PC-3 (cell line): ENCODE measurements around the gene PRSS50. TPM values are rescaled to one million over a fixed set of nuclear protein-coding genes. Genes with fewer than 3 reads are reported as not detected.

Experiments
- ATAC-seq: fragments of 200-7000 bp; cut with Tn5 transposase; 2 replicates; pipeline ENCODE4 v1.9.1; 2020; ENCODE audit warnings: mild to moderate bottlenecking, moderate library complexity
- BruUV-seq: library from RNA; stranded (reverse); fragments of 400-500 nt; replicated peaks from 2 replicates; lab custom pipeline; 2021; lab: Mats Ljungman, UMichigan
- CTCF ChIA-PET: fragments of 300-600 bp; sonication (Branson Sonifier 250); formaldehyde crosslinking; loops from one replicate; lab custom pipeline; 2022; ENCODE audit warnings: antibody characterized with exemption; lab: Charles Lee
- POLR2A ChIA-PET: fragments of 300-600 bp; sonication (Branson Sonifier 250); formaldehyde crosslinking; loops from one replicate; lab custom pipeline; 2022; ENCODE audit warnings: antibody characterized with exemption; ENCODE audit not compliant: unreplicated experiment; lab: Charles Lee
- DNase-seq: peaks from one replicate; pipeline ENCODE4 v3.0.0-alpha.2; 2015
- H2AFZ ChIP-seq: fragments of 300-600 bp; sonication (generic); 2 replicates; pipeline ENCODE4 v1.6.0; 2016; ENCODE audit warnings: antibody characterized with exemption, low read length
- H3F3A ChIP-seq: fragments of 300-600 bp; sonication (generic); one replicate; pipeline ENCODE4 v1.6.0; 2017; ENCODE audit warnings: antibody characterized with exemption, low read length, control low read depth, mild to moderate bottlenecking; ENCODE audit not compliant: unreplicated experiment
- H3K27ac ChIP-seq: fragments of 300-600 bp; sonication (generic); 2 replicates; pipeline ENCODE4 v1.5.1; 2016; ENCODE audit warnings: mild to moderate bottlenecking, low read length
- H3K27me3 ChIP-seq: fragments of 300-600 bp; sonication (generic); 2 replicates; pipeline ENCODE4 v1.6.1; 2016; ENCODE audit warnings: low read length, mixed read lengths
- H3K36me3 ChIP-seq: fragments of 300-600 bp; sonication (generic); 2 replicates; pipeline ENCODE4 v1.6.1; 2016; ENCODE audit warnings: low read depth, mixed run types, low read length, mixed read lengths
- H3K4me1 ChIP-seq: fragments of 300-600 bp; sonication (generic); 2 replicates; pipeline ENCODE4 v1.5.1; 2016; ENCODE audit warnings: low read length; ENCODE audit not compliant: insufficient read depth
- H3K4me2 ChIP-seq: fragments of 300-600 bp; sonication (generic); 2 replicates; pipeline ENCODE4 v1.6.0; 2016; ENCODE audit warnings: low read length
- H3K4me3 ChIP-seq: fragments of 300-600 bp; sonication (generic); 2 replicates; pipeline ENCODE4 v1.5.1; 2016; ENCODE audit warnings: mild to moderate bottlenecking, low read length, mixed read lengths
- H3K79me2 ChIP-seq: fragments of 300-600 bp; sonication (generic); 2 replicates; pipeline ENCODE4 v1.6.1; 2017; ENCODE audit warnings: low read length, mixed read lengths
- H3K9ac ChIP-seq: fragments of 300-600 bp; sonication (generic); 2 replicates; pipeline ENCODE4 v1.6.0; 2016; ENCODE audit warnings: mild to moderate bottlenecking, low read length
- H3K9me2 ChIP-seq: fragments of 300-600 bp; sonication (generic); replicated peaks from 2 replicates; pipeline ENCODE4 v1.6.1; 2016; ENCODE audit warnings: mixed run types, low read length, mixed read lengths
- H3K9me3 ChIP-seq: fragments of 300-600 bp; sonication (generic); 2 replicates; pipeline ENCODE4 v1.6.1; 2016; ENCODE audit warnings: low read length, mixed read lengths
- H4K20me1 ChIP-seq: fragments of 300-600 bp; sonication (generic); 2 replicates; pipeline ENCODE4 v1.6.1; 2016; ENCODE audit warnings: low read length, mixed read lengths
- EZH2 ChIP-seq: fragments of 300-600 bp; sonication (generic); IDR thresholded peaks from one replicate; pipeline ENCODE4 v1.6.1; 2017; ENCODE audit warnings: antibody characterized with exemption, mild to moderate bottlenecking, low read length; ENCODE audit not compliant: unreplicated experiment
- EZH2phosphoT487 ChIP-seq: fragments of 300-600 bp; sonication (generic); IDR thresholded peaks from 2 replicates; pipeline ENCODE4 v1.6.1; 2018; ENCODE audit warnings: mild to moderate bottlenecking, antibody characterized with exemption, low read length, borderline replicate concordance
- intact Hi-C: fragments of 100-400 bp; cut with micrococcal nuclease; formaldehyde crosslinking; loops from 2 replicates; pipeline ENCODE4 v1.9.0; 2023
- total RNA-seq: library from RNA; depleted of rRNA; stranded (reverse); fragments of >200 nt; gene quantifications from 2 replicates; pipeline ENCODE4 v1.2.3, GENCODE V29; 2014
- TF ChIP-seq, protein P1 (sequence below): fragments of 300-600 bp; sonication (generic); conservative IDR thresholded peaks from 2 replicates; pipeline ENCODE4 v1.5.1; 2017; ENCODE audit warnings: antibody characterized with exemption, low read depth, mild to moderate bottlenecking, low read length

PRSS50 gene
- total RNA-seq, 1 experiment from 2014 or later: not detected

DNA sequence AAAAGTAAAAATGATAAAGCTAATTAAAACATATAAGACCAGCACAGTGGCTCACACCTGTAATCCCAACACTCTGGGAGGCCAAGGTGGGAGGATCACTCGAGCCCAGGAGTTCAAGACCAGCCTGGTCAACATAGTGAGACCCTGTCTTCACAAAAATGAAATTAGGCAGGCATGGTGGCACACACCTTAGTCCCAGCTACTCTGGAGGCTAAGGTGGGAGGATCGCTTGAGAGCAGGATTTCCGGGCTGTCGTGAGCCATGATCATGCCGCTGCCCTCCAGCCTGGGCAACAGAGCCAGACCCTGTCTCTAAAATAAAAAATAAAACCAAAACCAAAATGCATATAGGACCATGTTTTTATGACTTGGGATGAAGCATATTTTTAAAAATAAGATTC is 4.8 kb upstream of the PRSS50 start:
- Histone ChIP-seq H2AFZ (no peak overlapping the region), H3K4me2 (no peak overlapping the region), H4K20me1 (no peaks in the 10 kb centered on the region), H3K9ac (no peak overlapping the region), H3K27ac (no peak overlapping the region), H3K27me3 (0 out of 2 replicates have a peak, but pooled peaks cover 1% of the 10 kb centered on the region), H3K79me2 (no peaks in the 10 kb centered on the region), H3K9me3 (no peaks in the 10 kb centered on the region), H3F3A (no peaks in the 10 kb centered on the region), H3K9me2 (no peaks in the 10 kb centered on the region), H3K4me3 (no peak overlapping the region), H3K4me1 (no peaks in the 10 kb centered on the region), H3K36me3 (no peaks in the 10 kb centered on the region)
- DNase-seq (no peak), ATAC-seq (no peak)
- ChIA-PET CTCF (no interaction called here), POLR2A (no interaction called here)
- intact Hi-C loops: no loop called here
- TF ChIP-seq EZH2: no peak
- TF ChIP-seq, protein P1, sequence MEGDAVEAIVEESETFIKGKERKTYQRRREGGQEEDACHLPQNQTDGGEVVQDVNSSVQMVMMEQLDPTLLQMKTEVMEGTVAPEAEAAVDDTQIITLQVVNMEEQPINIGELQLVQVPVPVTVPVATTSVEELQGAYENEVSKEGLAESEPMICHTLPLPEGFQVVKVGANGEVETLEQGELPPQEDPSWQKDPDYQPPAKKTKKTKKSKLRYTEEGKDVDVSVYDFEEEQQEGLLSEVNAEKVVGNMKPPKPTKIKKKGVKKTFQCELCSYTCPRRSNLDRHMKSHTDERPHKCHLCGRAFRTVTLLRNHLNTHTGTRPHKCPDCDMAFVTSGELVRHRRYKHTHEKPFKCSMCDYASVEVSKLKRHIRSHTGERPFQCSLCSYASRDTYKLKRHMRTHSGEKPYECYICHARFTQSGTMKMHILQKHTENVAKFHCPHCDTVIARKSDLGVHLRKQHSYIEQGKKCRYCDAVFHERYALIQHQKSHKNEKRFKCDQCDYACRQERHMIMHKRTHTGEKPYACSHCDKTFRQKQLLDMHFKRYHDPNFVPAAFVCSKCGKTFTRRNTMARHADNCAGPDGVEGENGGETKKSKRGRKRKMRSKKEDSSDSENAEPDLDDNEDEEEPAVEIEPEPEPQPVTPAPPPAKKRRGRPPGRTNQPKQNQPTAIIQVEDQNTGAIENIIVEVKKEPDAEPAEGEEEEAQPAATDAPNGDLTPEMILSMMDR: no peak
- no peak for TF ChIP-seq EZH2phosphoT487
- no TSS peak for BruUV-seq

DNA sequence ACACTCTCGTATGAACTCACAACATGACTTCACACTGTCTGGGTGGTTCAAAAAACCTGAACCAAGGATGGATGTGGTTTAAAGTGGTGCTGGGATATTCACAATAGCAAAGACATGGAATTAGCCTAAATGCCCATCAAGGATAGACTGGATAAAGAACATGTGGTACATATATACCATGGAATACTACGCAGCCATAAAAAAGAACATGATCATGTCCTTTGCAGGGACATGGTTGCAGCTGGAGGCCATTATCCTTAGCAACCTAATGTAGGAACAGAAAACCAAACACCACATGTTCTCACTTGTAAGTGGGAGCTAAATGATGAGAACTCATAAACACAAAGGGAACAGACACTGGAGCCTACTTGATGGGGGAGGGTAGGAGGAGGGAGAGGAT is 3.3 kb upstream of the PRSS50 start:
- CTCF ChIA-PET: no interaction called here
- no peak for ATAC-seq

DNA sequence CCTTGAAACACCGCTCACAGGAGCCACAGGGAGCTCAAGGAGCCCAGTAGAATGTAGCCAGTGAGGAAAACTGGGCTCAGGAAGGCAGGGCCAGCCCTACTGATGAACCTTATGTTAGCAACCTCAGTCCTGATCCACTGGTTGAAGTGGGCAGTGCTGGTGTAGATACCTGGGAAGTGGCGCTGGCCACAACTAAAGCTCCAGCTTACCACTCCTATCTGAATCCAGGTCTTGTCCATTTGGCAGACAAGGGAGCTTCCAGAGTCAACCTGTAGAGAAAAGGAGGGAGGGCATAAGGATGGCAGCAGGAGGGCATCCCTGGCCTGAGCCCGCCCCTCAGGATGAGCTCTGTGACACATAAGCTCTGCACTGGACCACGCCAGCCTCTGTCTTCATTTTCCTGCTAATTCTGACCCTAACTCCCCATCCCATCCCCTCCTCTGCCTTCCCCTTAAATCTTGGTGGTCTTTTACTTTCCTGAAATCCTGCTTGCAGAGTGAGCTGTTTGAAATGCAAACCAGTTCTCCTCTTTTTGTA is 2.1 kb upstream of the PRSS50 start:
- no peak overlapping the region for H3K27ac ChIP-seq
- ChIA-PET CTCF (no interaction called here), POLR2A (no interaction called here)
- no peak overlapping the region for H3K9ac ChIP-seq
- no peak overlapping the region for H3K4me2 ChIP-seq
- H3K36me3 ChIP-seq: no peaks in the 10 kb centered on the region
- TF ChIP-seq EZH2 (no peak), EZH2phosphoT487 (no peak)
- TF ChIP-seq, protein P1: no peak
- H3K79me2 ChIP-seq: no peaks in the 10 kb centered on the region
- no peaks in the 10 kb centered on the region for H3K4me1 ChIP-seq
- no peak for ATAC-seq
- no peak overlapping the region for H2AFZ ChIP-seq
- H3K27me3 ChIP-seq: no peaks in the 10 kb centered on the region
- DNase-seq: no peak
- no peaks in the 10 kb centered on the region for H3K9me3 ChIP-seq
- intact Hi-C loops: no loop called here
- H3K9me2 ChIP-seq: no peaks in the 10 kb centered on the region
- no TSS peak for BruUV-seq
- H3F3A ChIP-seq: no peaks in the 10 kb centered on the region
- H4K20me1 ChIP-seq: no peaks in the 10 kb centered on the region
- no peak overlapping the region for H3K4me3 ChIP-seq

More for the DNA sequence above, 3.3 kb upstream of the PRSS50 start:
- Histone ChIP-seq H3F3A (no peaks in the 10 kb centered on the region), H3K9me2 (no peaks in the 10 kb centered on the region), H3K27ac (no peak overlapping the region), H3K4me2 (no peak overlapping the region), H3K9ac (no peak overlapping the region), H3K9me3 (no peaks in the 10 kb centered on the region), H4K20me1 (no peaks in the 10 kb centered on the region), H3K4me1 (no peaks in the 10 kb centered on the region), H3K27me3 (no peaks in the 10 kb centered on the region), H2AFZ (no peak overlapping the region), H3K4me3 (no peak overlapping the region), H3K36me3 (no peaks in the 10 kb centered on the region), H3K79me2 (no peaks in the 10 kb centered on the region)
- no TSS peak for BruUV-seq
- TF ChIP-seq EZH2phosphoT487 (no peak), EZH2 (no peak)
- TF ChIP-seq, protein P1: no peak
- no peak for DNase-seq
- intact Hi-C loops: no loop called here
- POLR2A ChIA-PET: interaction anchor here (0.5 kb wide), 1 partner anchor 660 kb away, joined by 4 read pairs; the partner anchor contains the start of gene PTPN23
